K562 (cell line): ENCODE results near the gene CST7. TPM values are rescaled to one million over a fixed set of nuclear protein-coding genes. Genes with fewer than 3 reads are reported as not detected.

Experiments
- ATAC-seq: fragments of 200-7000 bp; cut with Tn5 transposase; 3 replicates; pipeline ENCODE4 v1.9.1; 2020; ENCODE audit warnings: moderate library complexity
- BruUV-seq: library from RNA; stranded (reverse); fragments of 400-500 nt; replicated peaks from 2 replicates; lab custom pipeline; 2021; lab: Mats Ljungman, UMichigan
- CTCF ChIA-PET: fragments of 300-600 bp; formaldehyde crosslinking; extraction: SDS; loops from one replicate; lab custom pipeline; 2021; ENCODE audit warnings: low intra/inter-chr PET ratio; lab: Yijun Ruan, JAX
- POLR2A ChIA-PET: fragments of 300-600, 350-650 bp; sonication (Branson Sonifier 250); formaldehyde crosslinking; extraction: SDS; loops from one replicate; lab custom pipeline; 2021; ENCODE audit warnings: antibody characterized with exemption, inconsistent platforms; lab: Yijun Ruan, JAX
- DNase-seq, 4 experiments: peaks; one replicate each; pipeline versions ENCODE4 v3.0.0 to v3.0.0-alpha.2; 2011 to 2018; ENCODE audit warnings: low spot score in 3 of 4, mixed read lengths in 3 of 4; ENCODE audit errors: extremely low read depth in 1 of 4
- FAIRE-seq: peaks from 2 replicates; lab custom pipeline; 2011; peaks lifted over from hg19 to GRCh38; lab: Jason Lieb, UNC
- H2AFZ ChIP-seq: 2 replicates; pipeline ENCODE4 v1.6.0; 2011; ENCODE audit warnings: low read depth, low read length, control low read depth, inconsistent platforms
- H3K27ac ChIP-seq: fragments of 200-600 bp; 3 replicates; pipeline ENCODE4 v1.8.0; 2011; ENCODE audit warnings: low read depth, mild to moderate bottlenecking, control low read depth, inconsistent platforms, low read length, moderate library complexity, mixed read lengths; ENCODE audit errors: extremely low read depth
- H3K27me3 ChIP-seq, 2 experiments: fragments of 300-600 bp in 1 of 2; 2 replicates in 1 of 2; 3 replicates in 1 of 2; pipeline versions ENCODE4 v1.6.0 to v1.8.0; 2011; ENCODE audit warnings: inconsistent platforms in 2 of 2, low read length in 2 of 2, mild to moderate bottlenecking in 1 of 2, mixed read lengths in 1 of 2, moderate library complexity in 1 of 2; ENCODE audit not compliant: control insufficient read depth in 2 of 2, insufficient read depth in 2 of 2
- H3K36me3 ChIP-seq: fragments of 300-600 bp; 3 replicates; pipeline ENCODE4 v1.8.0; 2011; ENCODE audit warnings: mild to moderate bottlenecking, low read length, inconsistent platforms; ENCODE audit not compliant: control insufficient read depth, insufficient read depth
- H3K4me1 ChIP-seq, 2 experiments: fragments of 200-600 bp in 1 of 2; replicated peaks in 1 of 2; 2 replicates in 1 of 2; 3 replicates in 1 of 2; pipeline versions ENCODE4 v1.5.1 to v1.8.0; 2011; ENCODE audit warnings: inconsistent platforms in 2 of 2, low read length in 2 of 2, mild to moderate bottlenecking in 1 of 2, mixed read lengths in 1 of 2, moderate library complexity in 1 of 2; ENCODE audit not compliant: control insufficient read depth in 2 of 2, insufficient read depth in 2 of 2
- H3K4me2 ChIP-seq: 2 replicates; pipeline ENCODE4 v1.6.1; 2011; ENCODE audit warnings: low read length, control low read depth, inconsistent platforms, mixed read lengths; ENCODE audit not compliant: insufficient read depth
- H3K4me3 ChIP-seq: fragments of 200-600 bp; sonication (generic), shearing (Covaris generic); 2 replicates; pipeline ENCODE4 v1.5.1; 2016; ENCODE audit warnings: control low read depth, inconsistent platforms
- H3K79me2 ChIP-seq: fragments of 200-600 bp; 3 replicates; pipeline ENCODE4 v1.8.0; 2011; ENCODE audit warnings: low read length, inconsistent platforms; ENCODE audit not compliant: control insufficient read depth, insufficient read depth
- H3K9ac ChIP-seq, 2 experiments: 2 replicates each; pipeline versions ENCODE4 v1.6.0 to v1.6.1; 2011; ENCODE audit warnings: low read depth in 2 of 2, low read length in 2 of 2, control low read depth in 1 of 2, inconsistent platforms in 1 of 2, mild to moderate bottlenecking in 1 of 2, mixed read lengths in 1 of 2; ENCODE audit not compliant: insufficient read depth in 1 of 2
- H3K9me1 ChIP-seq: one replicate; pipeline ENCODE4 v1.6.0; 2011; ENCODE audit warnings: inconsistent platforms, mild to moderate bottlenecking, low read length, moderate library complexity; ENCODE audit not compliant: control insufficient read depth, insufficient read depth
- H3K9me3 ChIP-seq: replicated peaks from 2 replicates; pipeline ENCODE4 v1.5.1; 2011; ENCODE audit warnings: low read depth, low read length, inconsistent platforms; ENCODE audit not compliant: control insufficient read depth, insufficient read depth
- H4K20me1 ChIP-seq: replicated peaks from 2 replicates; pipeline ENCODE4 v1.6.1; 2011; ENCODE audit warnings: low read length, inconsistent platforms, mixed read lengths; ENCODE audit not compliant: control insufficient read depth, insufficient read depth
- FOXJ2 ChIP-seq: fragments of 200-800 bp; sonication (Bioruptor generic); IDR thresholded peaks from 2 replicates; pipeline ENCODE4 v1.6.1; 2016; ENCODE audit warnings: missing genetic modification characterization, missing compliant biosample characterization
- HDAC3 ChIP-seq: fragments of 450-650 bp; IDR thresholded peaks from 2 replicates; pipeline ENCODE4 v1.6.1; 2018; ENCODE audit warnings: borderline replicate concordance, mild to moderate bottlenecking, moderate library complexity; ENCODE audit not compliant: partially characterized antibody
- KLF16 ChIP-seq: IDR thresholded peaks from 2 replicates; pipeline ENCODE4 v1.6.1; 2016; ENCODE audit warnings: antibody characterized with exemption
- MCM2 ChIP-seq: fragments of 450-650 bp; IDR thresholded peaks from 2 replicates; pipeline ENCODE4 v1.6.1; 2017; ENCODE audit warnings: low read depth, mild to moderate bottlenecking
- MYBL2 ChIP-seq, 2 experiments: fragments of 450-650 bp in 1 of 2; sonication (generic) in 1 of 2; formaldehyde crosslinking in 1 of 2; IDR thresholded peaks; 2 replicates each; pipeline versions ENCODE4 v1.6.1 to v1.8.1; 2017 to 2022; ENCODE audit warnings: borderline replicate concordance in 1 of 2, inconsistent platforms in 1 of 2, low read depth in 1 of 2, mild to moderate bottlenecking in 1 of 2, missing genetic modification reagents in 1 of 2, moderate library complexity in 1 of 2
- TCF7L2 ChIP-seq: fragments of 150-350 bp; IDR thresholded peaks from 2 replicates; pipeline ENCODE4 v1.6.1; 2016; ENCODE audit warnings: low read depth, mild to moderate bottlenecking, low read length, moderate library complexity
- WGBS: fragments of 100-300 bp; shearing (Covaris generic); methylation state at CpG from one replicate; pipeline ENCODE4 v1.1.6; 2016; ENCODE audit warnings: low coverage, mixed read lengths; ENCODE audit not compliant: insufficient coverage; ENCODE audit errors: missing lambda C conversion rate; 5-methylcytosine and 5-hydroxymethylcytosine counted together
- in situ Hi-C: fragments of 300-500 bp; cut with MboI; formaldehyde crosslinking; loops from 4 replicates; pipeline ENCODE4 v1.15.0; 2018; ENCODE audit warnings: inconsistent platforms, mixed read lengths
- intact Hi-C: fragments of 100-400 bp; cut with micrococcal nuclease; formaldehyde crosslinking; loops from 2 replicates; pipeline ENCODE4 v1.14.2; 2022
- polyA plus RNA-seq, 8 experiments: library from polyadenylated mRNA; depleted of rRNA in 4 of 8; stranded (reverse) in 5 of 8; unstranded in 3 of 8; fragments of >200 nt; fragmentation: Nextera tagmentation in 2 of 8; fragmentation: Illumina TruSeq in 1 of 8; extraction: Ambion mirVana in 2 of 8; extraction: Trizol in 1 of 8; gene quantifications; 2 replicates each; pipeline versions ENCODE4 v1.2.1 to v1.2.3, GENCODE V29; 2011 to 2014; ENCODE audit warnings: inconsistent platforms in 1 of 8, missing spikeins in 1 of 8
- total RNA-seq, 7 experiments: library from RNA; depleted of rRNA in 6 of 7; stranded (reverse); fragments of >200 nt in 6 of 7; fragmentation: Illumina TruSeq in 2 of 7; extraction: Trizol in 2 of 7; gene quantifications; 2 replicates each; pipeline versions ENCODE4 v1.2.1 to v1.2.3, GENCODE V29; 2011 to 2021; ENCODE audit warnings: low replicate concordance in 1 of 7
- TF ChIP-seq, protein P1 (sequence below): fragments of 450-650 bp; formaldehyde crosslinking; IDR thresholded peaks from 2 replicates; pipeline ENCODE4 v1.4.0; 2020; ENCODE audit warnings: mild to moderate bottlenecking, mixed read lengths
- TF ChIP-seq, protein P2 (sequence below): fragments of 450-650 bp; IDR thresholded peaks from 2 replicates; pipeline ENCODE4 v1.6.1; 2017; ENCODE audit warnings: antibody characterized with exemption, mild to moderate bottlenecking
- TF ChIP-seq, protein P3 (sequence below), 3 experiments: fragments of 200-800 bp in 1 of 3; fragments of 250-450 bp in 1 of 3; fragments of 450-650 bp in 1 of 3; sonication (Bioruptor Pico) in 1 of 3; sonication (Bioruptor generic) in 1 of 3; formaldehyde crosslinking in 1 of 3; IDR thresholded peaks; 2 replicates each; pipeline versions ENCODE4 v1.6.1 to v1.8.0; 2016 to 2022; ENCODE audit warnings: mild to moderate bottlenecking in 2 of 3, missing genetic modification characterization in 2 of 3, missing compliant biosample characterization in 1 of 3, moderate library complexity in 1 of 3
- TF ChIP-seq, protein P4 (sequence below): fragments of 250-450 bp; sonication (Bioruptor Pico); IDR thresholded peaks from 2 replicates; pipeline ENCODE4 v1.9.0; 2021; ENCODE audit warnings: mild to moderate bottlenecking
- TF ChIP-seq, protein P5 (sequence below): sonication (generic); formaldehyde crosslinking; IDR thresholded peaks from 2 replicates; pipeline ENCODE4 v1.8.0; 2022; ENCODE audit warnings: mild to moderate bottlenecking, missing genetic modification reagents

Gene CST7
- total and polyA plus RNA-seq, 9 of the 15 experiments (the other 6 are each of a cell fraction or from before 2014, with no cell fraction given): not detected

DNA sequence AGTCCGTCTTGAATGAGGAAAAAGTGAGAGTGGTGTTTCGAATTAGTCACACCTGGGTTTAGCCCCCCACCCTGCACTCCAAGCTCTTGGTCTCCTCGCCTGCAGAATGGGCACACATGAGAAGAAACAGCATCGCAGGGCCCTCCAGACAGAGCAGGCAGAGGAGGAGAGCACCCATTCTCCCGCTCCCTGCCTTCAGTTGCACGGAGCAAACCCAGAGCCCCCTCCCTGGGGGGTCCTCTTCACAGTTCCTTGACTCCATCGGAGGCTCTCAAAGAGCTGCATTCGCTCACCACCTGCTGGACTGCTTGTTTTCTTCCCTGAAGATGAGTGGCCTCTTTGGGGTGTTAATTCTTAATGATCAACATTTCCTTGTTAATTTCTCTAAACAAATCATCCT, 5.1 kb downstream of the CST7 start:
- Histone ChIP-seq H3K4me1 (peaks cover 0 to 10% of the 10 kb centered on the region in 2 experiments; a peak in 3 of 5 replicates), H3K36me3 (no peaks in the 10 kb centered on the region), H2AFZ (no peak overlapping the region), H3K9ac (no peak overlapping the region), H3K4me2 (no peak overlapping the region), H4K20me1 (no peaks in the 10 kb centered on the region), H3K27me3 (no peaks in the 10 kb centered on the region; a peak in 1 of 5 replicates), H3K79me2 (no peaks in the 10 kb centered on the region), H3K4me3 (no peak overlapping the region), H3K9me3 (no peaks in the 10 kb centered on the region), H3K9me1 (no peaks in the 10 kb centered on the region), H3K27ac (no peak overlapping the region)
- BruUV-seq: no TSS peak
- CTCF ChIA-PET: no interaction called here
- FAIRE-seq: no peak
- TF ChIP-seq, protein P1, sequence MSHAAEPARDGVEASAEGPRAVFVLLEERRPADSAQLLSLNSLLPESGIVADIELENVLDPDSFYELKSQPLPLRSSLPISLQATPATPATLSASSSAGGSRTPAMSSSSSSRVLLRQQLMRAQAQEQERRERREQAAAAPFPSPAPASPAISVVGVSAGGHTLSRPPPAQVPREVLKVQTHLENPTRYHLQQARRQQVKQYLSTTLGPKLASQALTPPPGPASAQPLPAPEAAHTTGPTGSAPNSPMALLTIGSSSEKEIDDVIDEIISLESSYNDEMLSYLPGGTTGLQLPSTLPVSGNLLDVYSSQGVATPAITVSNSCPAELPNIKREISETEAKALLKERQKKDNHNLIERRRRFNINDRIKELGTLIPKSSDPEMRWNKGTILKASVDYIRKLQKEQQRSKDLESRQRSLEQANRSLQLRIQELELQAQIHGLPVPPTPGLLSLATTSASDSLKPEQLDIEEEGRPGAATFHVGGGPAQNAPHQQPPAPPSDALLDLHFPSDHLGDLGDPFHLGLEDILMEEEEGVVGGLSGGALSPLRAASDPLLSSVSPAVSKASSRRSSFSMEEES: no peak
- TF ChIP-seq, protein P2, sequence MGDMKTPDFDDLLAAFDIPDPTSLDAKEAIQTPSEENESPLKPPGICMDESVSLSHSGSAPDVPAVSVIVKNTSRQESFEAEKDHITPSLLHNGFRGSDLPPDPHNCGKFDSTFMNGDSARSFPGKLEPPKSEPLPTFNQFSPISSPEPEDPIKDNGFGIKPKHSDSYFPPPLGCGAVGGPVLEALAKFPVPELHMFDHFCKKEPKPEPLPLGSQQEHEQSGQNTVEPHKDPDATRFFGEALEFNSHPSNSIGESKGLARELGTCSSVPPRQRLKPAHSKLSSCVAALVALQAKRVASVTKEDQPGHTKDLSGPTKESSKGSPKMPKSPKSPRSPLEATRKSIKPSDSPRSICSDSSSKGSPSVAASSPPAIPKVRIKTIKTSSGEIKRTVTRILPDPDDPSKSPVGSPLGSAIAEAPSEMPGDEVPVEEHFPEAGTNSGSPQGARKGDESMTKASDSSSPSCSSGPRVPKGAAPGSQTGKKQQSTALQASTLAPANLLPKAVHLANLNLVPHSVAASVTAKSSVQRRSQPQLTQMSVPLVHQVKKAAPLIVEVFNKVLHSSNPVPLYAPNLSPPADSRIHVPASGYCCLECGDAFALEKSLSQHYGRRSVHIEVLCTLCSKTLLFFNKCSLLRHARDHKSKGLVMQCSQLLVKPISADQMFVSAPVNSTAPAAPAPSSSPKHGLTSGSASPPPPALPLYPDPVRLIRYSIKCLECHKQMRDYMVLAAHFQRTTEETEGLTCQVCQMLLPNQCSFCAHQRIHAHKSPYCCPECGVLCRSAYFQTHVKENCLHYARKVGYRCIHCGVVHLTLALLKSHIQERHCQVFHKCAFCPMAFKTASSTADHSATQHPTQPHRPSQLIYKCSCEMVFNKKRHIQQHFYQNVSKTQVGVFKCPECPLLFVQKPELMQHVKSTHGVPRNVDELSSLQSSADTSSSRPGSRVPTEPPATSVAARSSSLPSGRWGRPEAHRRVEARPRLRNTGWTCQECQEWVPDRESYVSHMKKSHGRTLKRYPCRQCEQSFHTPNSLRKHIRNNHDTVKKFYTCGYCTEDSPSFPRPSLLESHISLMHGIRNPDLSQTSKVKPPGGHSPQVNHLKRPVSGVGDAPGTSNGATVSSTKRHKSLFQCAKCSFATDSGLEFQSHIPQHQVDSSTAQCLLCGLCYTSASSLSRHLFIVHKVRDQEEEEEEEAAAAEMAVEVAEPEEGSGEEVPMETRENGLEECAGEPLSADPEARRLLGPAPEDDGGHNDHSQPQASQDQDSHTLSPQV: no peak
- TF ChIP-seq TCF7L2 (no peak), MCM2 (no peak), MYBL2 (IDR thresholded peaks at IDR 0.05; ENCODE audit: low read depth) (no peak), MYBL2 (CRISPR knock-in tag; IDR thresholded peaks at IDR 0.05; ENCODE audit: borderline replicate concordance) (no peak), KLF16 (no peak), FOXJ2 (no peak), HDAC3 (no peak)
- TF ChIP-seq, protein P3, sequence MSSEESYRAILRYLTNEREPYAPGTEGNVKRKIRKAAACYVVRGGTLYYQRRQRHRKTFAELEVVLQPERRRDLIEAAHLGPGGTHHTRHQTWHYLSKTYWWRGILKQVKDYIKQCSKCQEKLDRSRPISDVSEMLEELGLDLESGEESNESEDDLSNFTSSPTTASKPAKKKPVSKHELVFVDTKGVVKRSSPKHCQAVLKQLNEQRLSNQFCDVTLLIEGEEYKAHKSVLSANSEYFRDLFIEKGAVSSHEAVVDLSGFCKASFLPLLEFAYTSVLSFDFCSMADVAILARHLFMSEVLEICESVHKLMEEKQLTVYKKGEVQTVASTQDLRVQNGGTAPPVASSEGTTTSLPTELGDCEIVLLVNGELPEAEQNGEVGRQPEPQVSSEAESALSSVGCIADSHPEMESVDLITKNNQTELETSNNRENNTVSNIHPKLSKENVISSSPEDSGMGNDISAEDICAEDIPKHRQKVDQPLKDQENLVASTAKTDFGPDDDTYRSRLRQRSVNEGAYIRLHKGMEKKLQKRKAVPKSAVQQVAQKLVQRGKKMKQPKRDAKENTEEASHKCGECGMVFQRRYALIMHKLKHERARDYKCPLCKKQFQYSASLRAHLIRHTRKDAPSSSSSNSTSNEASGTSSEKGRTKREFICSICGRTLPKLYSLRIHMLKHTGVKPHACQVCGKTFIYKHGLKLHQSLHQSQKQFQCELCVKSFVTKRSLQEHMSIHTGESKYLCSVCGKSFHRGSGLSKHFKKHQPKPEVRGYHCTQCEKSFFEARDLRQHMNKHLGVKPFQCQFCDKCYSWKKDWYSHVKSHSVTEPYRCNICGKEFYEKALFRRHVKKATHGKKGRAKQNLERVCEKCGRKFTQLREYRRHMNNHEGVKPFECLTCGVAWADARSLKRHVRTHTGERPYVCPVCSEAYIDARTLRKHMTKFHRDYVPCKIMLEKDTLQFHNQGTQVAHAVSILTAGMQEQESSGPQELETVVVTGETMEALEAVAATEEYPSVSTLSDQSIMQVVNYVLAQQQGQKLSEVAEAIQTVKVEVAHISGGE (CRISPR knock-in tag; IDR thresholded peaks at IDR 0.05): no peak
- TF ChIP-seq, protein P4, sequence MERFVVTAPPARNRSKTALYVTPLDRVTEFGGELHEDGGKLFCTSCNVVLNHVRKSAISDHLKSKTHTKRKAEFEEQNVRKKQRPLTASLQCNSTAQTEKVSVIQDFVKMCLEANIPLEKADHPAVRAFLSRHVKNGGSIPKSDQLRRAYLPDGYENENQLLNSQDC (CRISPR knock-in tag): no peak
- TF ChIP-seq, protein P5, sequence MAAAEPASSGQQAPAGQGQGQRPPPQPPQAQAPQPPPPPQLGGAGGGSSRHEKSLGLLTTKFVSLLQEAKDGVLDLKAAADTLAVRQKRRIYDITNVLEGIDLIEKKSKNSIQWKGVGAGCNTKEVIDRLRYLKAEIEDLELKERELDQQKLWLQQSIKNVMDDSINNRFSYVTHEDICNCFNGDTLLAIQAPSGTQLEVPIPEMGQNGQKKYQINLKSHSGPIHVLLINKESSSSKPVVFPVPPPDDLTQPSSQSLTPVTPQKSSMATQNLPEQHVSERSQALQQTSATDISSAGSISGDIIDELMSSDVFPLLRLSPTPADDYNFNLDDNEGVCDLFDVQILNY (CRISPR knock-in tag): no peak
- in situ Hi-C loops (no loop called here), intact Hi-C loops (no loop called here)
- DNase-seq: no peak
- POLR2A ChIA-PET: no interaction called here
- ATAC-seq: no peak
- 61% methylated on average over 3 of the region's 8 CpGs for WGBS
